Adrenal gland (tissue), 12 donors: Measurements from ENCODE around the gene ABLIM2. TPM values are rescaled to one million over a fixed set of nuclear protein-coding genes. Genes with fewer than 3 reads are reported as not detected.
A peak's percentile ranks its signal among the peaks of the same experiment; 100 is the strongest.

ENCODE experiments used
- DNase-seq, 7 donors: peaks; one replicate each; pipeline ENCODE4 v3.0.0-alpha.2; 2019 to 2020
- H3K27ac ChIP-seq, 5 donors: fragments of 200-600 bp; sonication (generic) in 4 of 5; 1 replicate in 3 of 5; 2 replicates in 2 of 5; pipeline versions ENCODE4 v1.5.1 to v1.8.0; 2016 to 2020; ENCODE audit warnings: mild to moderate bottlenecking in 1 of 5
- H3K27me3 ChIP-seq: fragments of 200-600 bp; 2 replicates; pipeline ENCODE4 v1.8.0; 2021
- H3K36me3 ChIP-seq, 2 donors: fragments of 200-600 bp; replicated peaks in 1 of 2; 1 replicate in 1 of 2; 2 replicates in 1 of 2; pipeline versions ENCODE4 v1.5.1 to v1.8.0; 2018 to 2022
- H3K4me1 ChIP-seq, 2 donors: fragments of 200-600 bp; replicated peaks in 1 of 2; 1 replicate in 1 of 2; 2 replicates in 1 of 2; pipeline versions ENCODE4 v1.5.1 to v1.8.0; 2018 to 2021
- H3K4me3 ChIP-seq, 4 donors: fragments of 200-600 bp; sonication (generic) in 3 of 4; one replicate each; pipeline ENCODE4 v1.5.1; 2016 to 2018
- H3K9me3 ChIP-seq, 3 donors: fragments of 200-600 bp; sonication (generic) in 1 of 3; replicated peaks in 1 of 3; 1 replicate in 2 of 3; 2 replicates in 1 of 3; pipeline versions ENCODE4 v1.5.1 to v1.8.0; 2016 to 2021
- CTCF ChIP-seq, 6 experiments: fragments of 450-650 bp in 4 of 6; fragments of 200-600 bp in 2 of 6; sonication (generic) in 1 of 6; IDR thresholded peaks; 1 replicate in 5 of 6; 2 replicates in 1 of 6; pipeline versions ENCODE4 v1.5.1 to v1.8.0; 2016 to 2021; ENCODE audit warnings: antibody characterized with exemption in 6 of 6, mild to moderate bottlenecking in 2 of 6, moderate library complexity in 1 of 6
- POLR2A ChIP-seq, 2 donors: fragments of 450-650 bp; IDR thresholded peaks; one replicate each; pipeline ENCODE4 v1.6.1; 2017; ENCODE audit warnings: antibody characterized with exemption in 2 of 2, mild to moderate bottlenecking in 2 of 2, moderate library complexity in 1 of 2
- WGBS, 4 donors: extraction: QIAGEN DNeasy Blood & Tissue Kit in 2 of 4; methylation state at CpG; one replicate each; pipeline versions ENCODE4 v1.1.5 to v1.1.7; 2013 to 2017; 5-methylcytosine and 5-hydroxymethylcytosine counted together
- intact Hi-C, 2 donors: fragments of 100-400 bp; cut with DNase I; formaldehyde crosslinking; loops; one replicate each; pipeline versions ENCODE4 v1.14.1 to v1.15.0; 2022 to 2023
- polyA plus RNA-seq, 3 donors: library from polyadenylated mRNA; stranded (reverse); fragments of 200-250 nt in 2 of 3; fragments of 350-450 nt in 1 of 3; fragmentation: Illumina TruSeq in 1 of 3; extraction: RNeasy Lipid Tissue Mini Kit (QIAGEN cat#74804) in 1 of 3; gene quantifications; one replicate each; pipeline ENCODE4 v1.2.3, GENCODE V29; 2013 to 2014
- total RNA-seq, 9 donors: library from RNA; depleted of rRNA in 4 of 9; stranded (reverse); fragments of >200 nt in 4 of 9; fragments of 120-200 nt in 1 of 9; fragmentation: NEBNext Ultra II Directional in 1 of 9; extraction: Animal tissue kit (Norgen Biotek cat#: 25700) in 1 of 9; gene quantifications; one replicate each; pipeline versions ENCODE4 v1.1.0 to v1.2.4, GENCODE V29; 2013 to 2023
- donor health status: healthy with polysubstance abuse.
- donor health status: Bipolar disorder and iron deficiency.
- donor health status: DM: yes; HTN: yes; CAD: no.
- donor health status: DM: no; HTN: no; CAD: no.
- donor health status: DM: no; HTN: no; CAD: no.
- donor health status: DM: yes; HTN: yes; CAD: no.

The ABLIM2 gene
- total and polyA plus RNA-seq, 12 donors: 5.8 to 31.2 (median 14.6) TPM

- no peak for DNase-seq
- H3K4me1 ChIP-seq: peaks cover 6 to 21% of the 10 kb centered on the region in 2 donors
- no peak overlapping the region for H3K4me3 ChIP-seq
- no peaks in the 10 kb centered on the region for H3K9me3 ChIP-seq
- intact Hi-C loops: loop anchor here in 1 of 2 donors (5.0 kb wide), 1 partner anchor 223 kb away; no protein-coding TSS in a partner anchor
- WGBS, 4 donors: 83 to 91% (median 88%) methylated on average over 4 to 10 of the region's 10 CpGs
- no peak for TF ChIP-seq CTCF (IDR thresholded peaks at IDR 0.05)
- TF ChIP-seq POLR2A (IDR thresholded peaks at IDR 0.05): no peak
- no peak overlapping the region for H3K27ac ChIP-seq
- H3K36me3 ChIP-seq: no peaks in the 10 kb centered on the region
- H3K27me3 ChIP-seq: no peaks in the 10 kb centered on the region
Observed at GRCh38 chr4:8179074-8179473, 20.5 kb upstream of the ABLIM2 start.

- TF ChIP-seq POLR2A (IDR thresholded peaks at IDR 0.05) (no peak), CTCF (IDR thresholded peaks at IDR 0.05) (no peak)
- intact Hi-C loops: loop anchor here in 1 of 2 donors (5.0 kb wide), 1 partner anchor 224 kb away; no protein-coding TSS in a partner anchor
- Histone ChIP-seq H3K9me3 (no peaks in the 10 kb centered on the region), H3K36me3 (no peaks in the 10 kb centered on the region), H3K27me3 (no peaks in the 10 kb centered on the region), H3K27ac (no peak overlapping the region), H3K4me3 (no peak overlapping the region), H3K4me1 (peaks cover 6 to 18% of the 10 kb centered on the region in 2 donors)
- 79 to 90% (median 84%) methylated on average over 8 to 11 of the region's 11 CpGs for WGBS, 4 donors
- no peak for DNase-seq
Observed at GRCh38 chr4:8177956-8178355, 19.3 kb upstream of the ABLIM2 start.

- Histone ChIP-seq H3K27me3 (no peaks in the 10 kb centered on the region), H3K4me1 (peaks cover 6 to 18% of the 10 kb centered on the region in 2 donors), H3K4me3 (no peak overlapping the region), H3K36me3 (no peaks in the 10 kb centered on the region), H3K27ac (no peak overlapping the region), H3K9me3 (no peaks in the 10 kb centered on the region)
- 65 to 72% (median 68%) methylated on average over 3 to 6 of the region's 6 CpGs for WGBS, 4 donors
- DNase-seq: no peak
- TF ChIP-seq POLR2A (IDR thresholded peaks at IDR 0.05) (no peak), CTCF (IDR thresholded peaks at IDR 0.05) (no peak)
- intact Hi-C loops: loop anchor here in 1 of 2 donors (5.0 kb wide), 1 partner anchor 225 kb away; no protein-coding TSS in a partner anchor
Observed at GRCh38 chr4:8177552-8177951, 18.9 kb upstream of the ABLIM2 start.

- 36 to 87% (median 44%) methylated on average over 3 to 17 of the region's 17 CpGs for WGBS, 4 donors
- Histone ChIP-seq H3K27ac (no peak overlapping the region), H3K36me3 (no peaks in the 10 kb centered on the region), H3K4me1 (peaks cover 1 to 13% of the 10 kb centered on the region in 2 donors), H3K27me3 (no peaks in the 10 kb centered on the region), H3K4me3 (no peak overlapping the region), H3K9me3 (no peaks in the 10 kb centered on the region)
- TF ChIP-seq CTCF (IDR thresholded peaks at IDR 0.05) (peak; percentile 72 to 88 (median 86)), POLR2A (IDR thresholded peaks at IDR 0.05) (no peak)
- intact Hi-C loops: loop anchor here in 1 of 2 donors (5.0 kb wide), 1 partner anchor 226 kb away; no protein-coding TSS in a partner anchor
- peak in 5 of 7 donors; percentile 60 to 79 (median 71) for DNase-seq
Observed at GRCh38 chr4:8176547-8177399, 18.2 kb upstream of the ABLIM2 start.
